ENCODE measurements around the gene PNLIP.

- TF ChIP-seq POLR2A (IDR thresholded peaks at IDR 0.05; ENCODE audit: low read depth) (no peak), POLR2AphosphoS5 (IDR thresholded peaks at IDR 0.05) (no peak), CTCF (IDR thresholded peaks at IDR 0.05) (no peak)
These were observed 63.2 kb downstream of the PNLIP start for GRCh38 chr10:116608686-116609594.
